Measurements from ENCODE around the gene GRID1.

GRID1 gene

DNA sequence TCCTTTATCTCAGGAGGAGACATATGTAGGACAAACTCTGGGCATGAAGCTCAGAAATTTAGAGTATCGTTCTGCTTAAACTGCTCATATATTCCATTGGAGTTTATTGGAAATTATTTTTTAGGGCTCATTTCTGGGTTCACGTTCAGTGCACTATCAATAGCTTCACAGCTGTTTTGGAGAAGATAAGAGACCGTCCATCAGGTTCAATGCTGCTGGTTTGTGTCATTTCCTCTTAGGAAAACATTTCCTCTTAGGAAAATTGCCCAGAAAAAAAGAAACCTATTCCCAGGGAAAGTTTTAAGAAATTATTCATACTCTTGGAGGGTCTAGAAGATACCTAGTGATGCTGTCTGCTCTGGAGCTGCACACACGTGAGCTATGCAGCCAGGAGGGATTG, 691.7 kb downstream of the GRID1 start:
- no peak for FAIRE-seq
- DNase-seq (ENCODE audit: insufficient read length, low spot score): no peak
- TF ChIP-seq TAF1 (IDR thresholded peaks at IDR 0.05; ENCODE audit: low read depth, low read length) (no peak), SPI1 (IDR thresholded peaks at IDR 0.05; ENCODE audit: low read depth, low read length) (no peak)

DNA sequence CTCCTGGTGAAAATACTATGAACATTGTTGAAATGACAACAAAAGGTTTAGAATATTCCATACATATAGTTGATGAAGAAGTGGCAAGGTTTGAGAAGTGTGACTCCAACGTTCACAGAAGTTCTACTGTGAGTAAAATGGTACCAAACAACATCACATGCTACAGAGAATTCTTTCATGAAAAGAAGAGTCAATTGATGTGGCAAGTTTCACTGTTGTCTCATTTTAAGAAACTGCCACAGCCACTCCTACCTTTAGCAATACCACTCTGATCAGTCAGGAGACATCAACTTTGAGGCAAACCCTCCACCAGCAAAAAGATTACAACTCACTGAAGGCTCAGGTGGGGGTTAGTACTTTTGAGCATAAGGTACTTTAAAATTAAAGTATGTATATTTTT, 693.3 kb downstream of the GRID1 start:
- DNase-seq (ENCODE audit: insufficient read length, low spot score): no peak
- no peak for FAIRE-seq
- TF ChIP-seq POLR2A (IDR thresholded peaks at IDR 0.05; ENCODE audit: low read depth, low read length): no peak
- no peak for TF ChIP-seq PAX5 (IDR thresholded peaks at IDR 0.05; ENCODE audit: insufficient read depth, low read length, severe bottlenecking)
- no peak for TF ChIP-seq TAF1 (IDR thresholded peaks at IDR 0.05; ENCODE audit: low read depth, low read length)
- no peak for TF ChIP-seq POU2F2 (IDR thresholded peaks at IDR 0.05; ENCODE audit: low read depth, low read length)
- no peak for TF ChIP-seq POLR2AphosphoS5 (IDR thresholded peaks at IDR 0.05; ENCODE audit: low read depth, low read length)
- TF ChIP-seq SPI1 (IDR thresholded peaks at IDR 0.05; ENCODE audit: low read depth, low read length): no peak

DNA sequence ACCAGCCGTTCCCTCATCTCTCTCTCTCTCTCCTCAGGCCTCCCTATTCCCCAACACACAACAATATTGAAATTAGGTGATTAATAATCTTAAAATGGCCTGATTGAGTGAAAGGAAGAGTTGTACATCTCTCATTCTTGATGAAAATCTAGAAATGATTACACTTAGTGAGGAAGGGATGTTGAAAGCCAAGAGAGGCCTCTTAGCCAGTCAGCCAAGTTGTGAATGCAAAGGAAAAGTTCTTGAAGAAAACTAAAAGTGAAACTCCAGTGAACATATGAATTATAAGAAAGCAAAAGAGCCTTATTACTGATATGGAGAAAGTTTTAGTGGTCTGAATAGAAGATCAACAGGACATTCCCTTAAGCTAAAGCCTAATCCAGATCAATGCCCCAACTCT, 695.1 kb downstream of the GRID1 start:
- FAIRE-seq: no peak
- TF ChIP-seq TAF1 (IDR thresholded peaks at IDR 0.05; ENCODE audit: low read depth, low read length): no peak
- no peak for TF ChIP-seq POU2F2 (IDR thresholded peaks at IDR 0.05; ENCODE audit: low read depth, low read length)
- no peak for TF ChIP-seq POLR2A (IDR thresholded peaks at IDR 0.05; ENCODE audit: low read depth, low read length)
- TF ChIP-seq POLR2AphosphoS5 (IDR thresholded peaks at IDR 0.05; ENCODE audit: low read depth, low read length): no peak
- TF ChIP-seq SPI1 (IDR thresholded peaks at IDR 0.05; ENCODE audit: low read depth, low read length): no peak
- TF ChIP-seq PAX5 (IDR thresholded peaks at IDR 0.05; ENCODE audit: insufficient read depth, low read length, severe bottlenecking): no peak
- no peak for DNase-seq (ENCODE audit: insufficient read length, low spot score)

DNA sequence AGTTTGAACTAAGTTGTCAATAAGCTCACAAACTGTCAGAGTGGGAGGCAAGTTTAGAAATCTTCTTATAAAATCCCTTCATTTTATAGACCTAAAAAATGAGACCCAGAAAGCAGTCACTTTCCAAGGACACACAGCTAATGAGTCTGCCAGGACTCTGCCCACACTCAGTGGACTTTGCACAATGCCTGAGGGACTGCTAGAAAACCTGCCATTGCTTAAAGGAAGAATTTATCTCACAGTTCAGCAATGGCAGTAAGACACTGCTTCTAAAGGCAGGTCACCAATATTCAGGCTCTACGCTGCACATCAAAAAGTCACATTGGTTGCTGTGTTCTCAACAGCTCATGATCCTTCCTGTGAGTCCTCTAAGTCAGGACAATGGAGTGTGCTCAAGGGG, 698.1 kb downstream of the GRID1 start:
- FAIRE-seq (no peak), DNase-seq (ENCODE audit: insufficient read length, low spot score) (no peak)
- TF ChIP-seq POU2F2 (IDR thresholded peaks at IDR 0.05; ENCODE audit: low read depth, low read length) (no peak), TAF1 (IDR thresholded peaks at IDR 0.05; ENCODE audit: low read depth, low read length) (no peak), POLR2A (IDR thresholded peaks at IDR 0.05; ENCODE audit: low read depth, low read length) (no peak), SPI1 (IDR thresholded peaks at IDR 0.05; ENCODE audit: low read depth, low read length) (no peak), PAX5 (IDR thresholded peaks at IDR 0.05; ENCODE audit: insufficient read depth, low read length, severe bottlenecking) (no peak), POLR2AphosphoS5 (IDR thresholded peaks at IDR 0.05; ENCODE audit: low read depth, low read length) (no peak)

DNA sequence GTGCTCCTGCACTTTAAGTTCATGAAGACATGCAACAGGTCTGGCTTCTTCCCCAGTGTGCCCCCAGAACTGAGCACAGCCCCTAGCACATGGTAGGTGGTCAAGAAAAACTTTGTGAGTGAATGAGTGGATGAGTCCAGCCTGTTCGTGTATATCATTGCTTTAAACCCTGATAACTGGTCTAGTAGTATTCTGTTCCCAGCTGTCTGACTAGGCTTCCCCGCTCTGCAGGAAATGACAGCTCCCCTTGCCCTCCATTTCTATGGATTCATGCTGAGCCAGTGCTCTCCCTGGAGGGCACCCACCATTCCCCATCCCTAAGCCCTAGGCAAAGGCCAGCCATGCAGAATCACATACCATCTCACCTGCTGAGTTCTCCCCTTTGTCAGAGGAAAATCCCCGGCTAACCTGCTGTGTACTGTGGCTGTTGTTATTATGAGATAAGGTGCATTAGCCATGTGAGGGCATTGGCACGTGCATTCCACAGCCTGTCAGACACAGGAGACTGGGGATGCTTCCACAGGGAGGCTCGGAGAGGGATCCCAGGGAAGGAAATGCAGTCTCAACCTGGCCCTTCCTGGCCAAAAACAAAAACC, 698.9 kb downstream of the GRID1 start:
- no peak for FAIRE-seq
- TF ChIP-seq POU2F2 (IDR thresholded peaks at IDR 0.05; ENCODE audit: low read depth, low read length) (no peak), TAF1 (IDR thresholded peaks at IDR 0.05; ENCODE audit: low read depth, low read length) (no peak), POLR2AphosphoS5 (IDR thresholded peaks at IDR 0.05; ENCODE audit: low read depth, low read length) (no peak), POLR2A (IDR thresholded peaks at IDR 0.05; ENCODE audit: low read depth, low read length) (no peak), PAX5 (IDR thresholded peaks at IDR 0.05; ENCODE audit: insufficient read depth, low read length, severe bottlenecking) (no peak), SPI1 (IDR thresholded peaks at IDR 0.05; ENCODE audit: low read depth, low read length) (no peak)
- DNase-seq (ENCODE audit: insufficient read length, low spot score): no peak

DNA sequence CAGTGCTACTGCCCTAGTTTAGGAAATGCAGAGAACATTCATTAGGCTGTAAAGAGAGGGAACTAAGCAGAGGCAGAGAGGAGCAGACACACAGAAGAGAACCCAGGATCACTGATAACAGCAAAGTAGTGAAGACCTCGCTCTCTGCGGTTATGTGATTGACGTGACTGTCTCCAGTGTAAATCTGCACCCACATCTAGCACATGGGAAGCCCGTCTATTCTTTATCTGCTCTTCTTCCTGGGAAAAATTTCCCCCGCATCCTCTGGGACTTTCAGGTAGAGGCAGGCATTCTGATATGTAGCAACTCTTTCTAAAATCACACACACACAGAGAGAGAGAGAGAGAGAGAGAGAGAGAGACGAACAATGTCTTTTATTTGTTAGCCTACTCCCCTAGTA, 699.6 kb downstream of the GRID1 start:
- FAIRE-seq (no peak), DNase-seq (ENCODE audit: insufficient read length, low spot score) (no peak)
- TF ChIP-seq POLR2AphosphoS5 (IDR thresholded peaks at IDR 0.05; ENCODE audit: low read depth, low read length) (no peak), PAX5 (IDR thresholded peaks at IDR 0.05; ENCODE audit: insufficient read depth, low read length, severe bottlenecking) (no peak), SPI1 (IDR thresholded peaks at IDR 0.05; ENCODE audit: low read depth, low read length) (no peak), POLR2A (IDR thresholded peaks at IDR 0.05; ENCODE audit: low read depth, low read length) (no peak), POU2F2 (IDR thresholded peaks at IDR 0.05; ENCODE audit: low read depth, low read length) (no peak), TAF1 (IDR thresholded peaks at IDR 0.05; ENCODE audit: low read depth, low read length) (no peak)

DNA sequence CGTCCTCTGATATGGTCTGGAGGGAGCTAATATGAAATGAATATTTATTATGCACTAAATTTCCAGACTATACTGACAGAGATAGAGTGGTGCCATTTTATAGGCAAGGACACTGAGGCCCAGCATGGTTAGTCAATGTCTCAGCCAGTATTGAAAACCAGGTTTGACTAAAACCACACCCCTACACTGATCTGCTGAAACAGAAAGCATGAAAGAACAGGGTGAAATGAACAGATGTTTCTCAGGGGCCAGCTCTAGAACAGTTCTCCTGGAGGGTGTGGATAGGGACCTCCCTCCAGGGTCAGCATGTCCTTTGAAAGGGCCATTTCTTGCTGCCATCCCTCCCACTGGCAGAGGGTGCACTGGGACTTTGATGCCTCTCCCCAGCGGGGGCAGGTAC, 700.5 kb downstream of the GRID1 start:
- no peak for FAIRE-seq
- TF ChIP-seq POU2F2 (IDR thresholded peaks at IDR 0.05; ENCODE audit: low read depth, low read length) (no peak), TAF1 (IDR thresholded peaks at IDR 0.05; ENCODE audit: low read depth, low read length) (no peak), POLR2AphosphoS5 (IDR thresholded peaks at IDR 0.05; ENCODE audit: low read depth, low read length) (no peak), SPI1 (IDR thresholded peaks at IDR 0.05; ENCODE audit: low read depth, low read length) (no peak), POLR2A (IDR thresholded peaks at IDR 0.05; ENCODE audit: low read depth, low read length) (no peak), PAX5 (IDR thresholded peaks at IDR 0.05; ENCODE audit: insufficient read depth, low read length, severe bottlenecking) (no peak)
- no peak for DNase-seq (ENCODE audit: insufficient read length, low spot score)

DNA sequence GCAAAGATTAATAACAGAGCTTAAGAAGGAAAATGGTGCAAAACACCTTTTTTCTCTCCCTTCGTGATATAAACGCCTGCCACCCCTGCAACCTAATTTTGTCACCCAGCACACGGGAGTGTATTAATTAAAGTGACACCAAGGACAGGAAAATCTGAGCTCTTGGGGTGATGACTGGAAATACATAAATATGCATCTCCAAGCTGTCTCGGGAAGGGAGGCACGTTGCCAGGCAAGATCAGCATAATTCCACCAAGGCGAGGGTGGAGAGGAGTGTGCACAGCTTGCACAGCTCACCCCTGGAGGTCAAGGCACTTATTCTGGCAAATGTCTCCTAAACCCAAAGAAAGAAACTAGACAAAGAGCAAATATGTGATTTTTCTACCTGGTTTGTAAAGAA, 700.9 kb downstream of the GRID1 start:
- no peak for TF ChIP-seq POLR2A (IDR thresholded peaks at IDR 0.05; ENCODE audit: low read depth, low read length)
- no peak for TF ChIP-seq PAX5 (IDR thresholded peaks at IDR 0.05; ENCODE audit: insufficient read depth, low read length, severe bottlenecking)
- TF ChIP-seq POLR2AphosphoS5 (IDR thresholded peaks at IDR 0.05; ENCODE audit: low read depth, low read length): no peak
- TF ChIP-seq SPI1 (IDR thresholded peaks at IDR 0.05; ENCODE audit: low read depth, low read length): no peak
- no peak for TF ChIP-seq POU2F2 (IDR thresholded peaks at IDR 0.05; ENCODE audit: low read depth, low read length)
- TF ChIP-seq TAF1 (IDR thresholded peaks at IDR 0.05; ENCODE audit: low read depth, low read length): no peak
- DNase-seq (ENCODE audit: insufficient read length, low spot score) (no peak), FAIRE-seq (no peak)

DNA sequence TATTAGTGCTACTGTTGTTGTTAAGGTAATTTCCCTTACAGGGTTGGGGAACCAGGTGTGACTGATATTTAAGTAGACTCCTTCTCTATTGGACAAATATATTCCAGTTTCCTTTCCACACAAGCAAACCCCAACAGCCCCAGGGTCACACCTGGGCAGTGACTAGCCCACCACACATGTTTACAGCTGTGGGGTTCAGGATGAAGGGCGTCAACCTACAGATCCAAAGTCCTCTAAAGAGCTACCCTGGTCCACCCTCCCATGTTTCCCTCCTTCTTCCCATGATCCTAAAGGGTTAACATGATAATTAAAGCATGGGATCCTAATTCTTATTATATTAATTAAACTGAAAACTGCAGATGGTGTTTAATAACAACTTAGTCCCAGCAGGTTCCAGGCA, 701.5 kb downstream of the GRID1 start:
- DNase-seq (ENCODE audit: insufficient read length, low spot score) (no peak), FAIRE-seq (no peak)
- TF ChIP-seq SPI1 (IDR thresholded peaks at IDR 0.05; ENCODE audit: low read depth, low read length) (no peak), POLR2A (IDR thresholded peaks at IDR 0.05; ENCODE audit: low read depth, low read length) (no peak), TAF1 (IDR thresholded peaks at IDR 0.05; ENCODE audit: low read depth, low read length) (no peak), POLR2AphosphoS5 (IDR thresholded peaks at IDR 0.05; ENCODE audit: low read depth, low read length) (no peak), PAX5 (IDR thresholded peaks at IDR 0.05; ENCODE audit: insufficient read depth, low read length, severe bottlenecking) (no peak), POU2F2 (IDR thresholded peaks at IDR 0.05; ENCODE audit: low read depth, low read length) (no peak)

DNA sequence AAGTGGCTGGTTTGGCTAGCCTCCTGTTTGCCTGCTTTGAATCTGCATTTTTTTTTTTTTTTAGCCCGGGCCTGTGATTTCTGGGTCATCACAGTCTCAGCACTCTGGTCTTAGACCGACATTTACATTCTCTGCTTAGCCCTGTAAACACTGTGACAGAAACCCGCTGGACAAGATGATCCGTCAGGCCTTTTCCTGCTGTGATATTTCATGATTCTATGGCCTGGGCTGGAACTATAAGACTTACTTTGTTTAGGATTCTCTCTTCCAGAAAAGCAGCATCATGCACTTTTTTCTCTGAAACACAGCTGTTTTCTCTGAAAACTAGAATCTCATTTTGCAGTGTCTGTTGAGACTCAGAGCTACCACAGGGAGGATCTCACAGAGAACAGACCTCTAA, 705.5 kb downstream of the GRID1 start:
- FAIRE-seq: no peak
- DNase-seq (ENCODE audit: insufficient read length, low spot score): no peak
- TF ChIP-seq POLR2AphosphoS5 (IDR thresholded peaks at IDR 0.05; ENCODE audit: low read depth, low read length) (no peak), PAX5 (IDR thresholded peaks at IDR 0.05; ENCODE audit: insufficient read depth, low read length, severe bottlenecking) (no peak), POLR2A (IDR thresholded peaks at IDR 0.05; ENCODE audit: low read depth, low read length) (no peak), TAF1 (IDR thresholded peaks at IDR 0.05; ENCODE audit: low read depth, low read length) (no peak), POU2F2 (IDR thresholded peaks at IDR 0.05; ENCODE audit: low read depth, low read length) (no peak), SPI1 (IDR thresholded peaks at IDR 0.05; ENCODE audit: low read depth, low read length) (no peak)

Measured in GM12891 (cell line).